GM21737 (cell line): ENCODE data around the gene DGKB.

Experiments
- ATAC-seq: cut with Tn5 transposase; IDR thresholded peaks from one replicate; pipeline ENCODE4 v1.9.1; 2021; ENCODE audit warnings: mild to moderate bottlenecking, moderate library complexity; ENCODE audit not compliant: unreplicated experiment

DGKB gene

DNA sequence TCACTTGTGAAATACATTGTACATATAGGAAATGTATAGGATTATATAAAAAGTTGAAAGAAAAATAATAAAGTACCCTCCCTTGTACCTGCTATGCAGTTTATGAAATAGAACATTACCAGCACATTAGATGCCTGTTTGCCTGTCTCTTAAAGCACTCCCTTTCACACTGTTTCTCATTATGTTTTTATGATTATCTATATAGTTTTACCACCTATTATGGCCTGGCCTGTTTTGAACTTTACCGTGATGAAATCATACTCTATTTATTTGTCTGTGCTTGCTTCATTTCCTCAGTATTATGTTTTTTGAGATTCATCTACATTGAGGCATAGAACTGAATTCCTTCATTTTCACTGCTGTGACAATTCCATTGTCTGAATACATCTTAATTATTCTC lies 41.1 kb downstream of the DGKB start:
- no peak for ATAC-seq

- ATAC-seq = no peak
Observed at GRCh38 chr7:14859267-14859666, 43.3 kb downstream of the DGKB start.

GRCh38 chr7:14858866-14859265 lies 43.7 kb downstream of the DGKB start:
- no peak for ATAC-seq

- ATAC-seq = no peak
Observed at GRCh38 chr7:14858410-14858809, 44.1 kb downstream of the DGKB start.

DNA sequence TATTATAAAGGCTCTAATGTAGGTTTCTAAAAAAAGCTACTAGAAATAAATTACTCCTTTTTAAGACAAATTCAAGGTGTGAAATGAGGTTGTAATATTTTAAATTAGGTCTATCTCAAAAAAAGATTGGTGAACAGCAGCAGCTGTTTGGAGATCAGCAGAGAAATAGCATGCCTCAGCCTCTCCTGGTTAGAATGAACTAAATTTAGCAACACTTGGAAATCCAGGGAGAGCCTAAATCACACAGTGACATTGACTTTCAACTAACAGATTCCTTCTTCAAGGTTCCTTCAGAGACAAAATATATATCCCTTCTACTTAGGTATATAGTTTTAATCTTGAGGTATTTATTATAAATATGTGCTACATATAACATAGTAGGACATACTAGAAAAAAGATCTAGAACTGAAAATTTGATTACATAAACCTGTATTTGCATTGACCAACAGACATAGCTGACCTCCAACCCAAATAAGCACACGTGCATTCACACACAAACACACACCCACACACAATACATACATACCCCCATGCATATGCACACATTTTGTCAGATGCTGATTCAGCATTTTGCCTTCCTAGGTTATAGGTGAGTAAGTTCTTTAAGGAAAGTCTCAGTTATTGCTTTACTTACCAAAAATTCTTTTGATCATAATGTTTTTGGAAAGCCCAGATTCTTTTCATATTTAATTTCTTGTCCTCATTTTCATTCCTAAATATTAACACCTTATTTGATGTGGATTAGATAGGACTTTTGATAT lies 47.3 kb downstream of the DGKB start:
- ATAC-seq = no peak

DNA sequence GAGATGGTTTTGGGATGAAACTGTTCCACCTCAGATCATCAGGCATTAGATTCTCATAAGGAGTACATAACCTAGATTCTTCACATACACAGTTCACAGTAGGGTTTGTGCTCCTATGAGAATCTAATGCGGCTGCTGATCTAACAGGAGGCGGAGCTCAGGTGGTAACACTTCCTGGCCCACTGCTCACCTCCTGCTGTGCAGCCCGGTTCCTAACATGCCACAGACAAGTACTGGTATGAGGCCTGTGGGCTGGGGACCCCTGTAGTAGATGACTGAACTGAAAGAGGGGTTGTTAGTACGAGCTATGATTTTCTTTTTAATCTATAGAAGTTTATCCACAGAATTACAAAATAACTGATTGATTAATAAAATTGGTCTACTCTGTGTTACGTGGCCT lies 48.1 kb downstream of the DGKB start:
- no peak for ATAC-seq

GRCh38 chr7:14851610-14852009 lies 50.9 kb downstream of the DGKB start:
- ATAC-seq = no peak

DNA sequence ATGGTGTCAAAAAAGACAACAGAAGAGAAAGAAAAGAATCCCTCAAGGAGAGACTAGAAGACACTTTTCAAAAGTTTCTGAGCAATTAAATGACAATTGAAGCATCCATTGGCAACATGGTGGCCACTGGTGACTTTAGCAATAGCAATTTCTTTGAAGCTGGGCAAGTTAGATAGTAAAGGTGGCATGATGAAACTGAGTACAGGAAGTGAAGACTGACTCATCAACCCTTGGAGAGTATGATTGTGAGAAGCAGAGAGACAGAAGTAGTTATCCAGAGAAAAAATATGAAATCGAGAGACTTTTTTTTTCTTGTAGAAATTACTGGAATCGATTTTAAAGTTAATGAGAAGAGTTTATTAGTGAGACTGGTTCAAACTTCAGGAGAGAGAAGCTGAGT lies 52.5 kb downstream of the DGKB start:
- ATAC-seq = no peak

DNA sequence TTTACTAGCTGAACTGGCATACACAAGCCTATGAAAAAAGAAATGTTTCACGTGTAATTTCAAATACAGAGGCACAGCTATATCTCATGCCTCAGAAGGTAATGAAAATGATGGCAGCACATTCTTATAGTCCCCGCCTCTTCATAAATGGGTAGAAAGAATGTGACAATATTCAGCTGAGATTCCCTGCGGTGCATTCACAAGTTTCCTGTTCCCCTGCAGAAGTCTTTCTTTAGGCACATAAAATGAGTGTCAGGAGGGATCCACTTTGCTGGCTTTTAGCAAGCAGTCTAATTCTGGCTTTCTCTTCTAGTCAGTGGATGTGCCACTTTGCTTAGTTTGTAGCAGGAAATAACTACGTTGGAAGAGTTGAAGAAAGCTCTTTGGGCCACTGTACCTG lies 56.1 kb downstream of the DGKB start:
- no peak for ATAC-seq

- ATAC-seq = no peak
Observed at GRCh38 chr7:14843755-14844154, 58.8 kb downstream of the DGKB start.

GRCh38 chr7:14842523-14842922 lies 60.0 kb downstream of the DGKB start:
- no peak for ATAC-seq

DNA sequence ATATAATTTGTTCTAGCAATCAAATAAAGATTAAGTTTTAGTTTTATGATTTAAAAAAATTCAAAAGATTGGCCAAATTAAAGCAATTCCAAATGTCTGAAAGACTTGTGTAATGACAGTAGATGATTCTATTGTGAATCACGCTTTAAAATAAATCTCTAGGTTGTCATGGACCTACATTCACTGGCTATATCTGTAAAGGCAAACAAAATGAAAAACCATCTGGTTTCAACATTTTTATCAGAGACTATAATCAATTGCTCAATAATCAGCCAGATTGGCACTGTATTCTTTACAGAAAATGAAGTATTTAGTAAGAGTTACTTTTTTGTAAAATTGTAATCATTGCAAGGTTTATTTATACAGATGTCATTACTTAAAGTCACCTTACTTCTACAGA lies 60.7 kb downstream of the DGKB start:
- ATAC-seq = no peak

- ATAC-seq = no peak
Observed at GRCh38 chr7:14841086-14841485, 61.5 kb downstream of the DGKB start.

DNA sequence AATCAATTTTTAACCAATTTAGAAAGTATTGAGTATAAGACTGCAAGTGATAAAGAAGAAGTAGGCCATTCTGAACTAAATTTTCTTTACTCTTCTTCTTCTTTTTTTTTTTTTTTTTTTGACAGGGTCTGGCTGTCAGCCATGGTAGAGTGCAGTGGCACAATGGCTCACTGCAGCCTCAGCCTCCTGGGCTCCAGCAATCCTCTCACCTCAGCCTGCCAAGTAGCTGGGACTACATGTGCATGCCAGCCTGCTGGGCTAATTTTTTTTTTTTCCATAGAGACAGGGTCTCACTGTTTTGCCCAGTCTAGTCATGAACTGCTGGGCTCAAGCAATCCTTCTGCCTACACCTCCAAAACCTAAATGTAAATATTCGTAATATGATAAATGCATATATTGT lies 63.2 kb downstream of the DGKB start:
- no peak for ATAC-seq

- no peak for ATAC-seq
Observed at GRCh38 chr7:14837216-14837615, 65.3 kb downstream of the DGKB start.

DNA sequence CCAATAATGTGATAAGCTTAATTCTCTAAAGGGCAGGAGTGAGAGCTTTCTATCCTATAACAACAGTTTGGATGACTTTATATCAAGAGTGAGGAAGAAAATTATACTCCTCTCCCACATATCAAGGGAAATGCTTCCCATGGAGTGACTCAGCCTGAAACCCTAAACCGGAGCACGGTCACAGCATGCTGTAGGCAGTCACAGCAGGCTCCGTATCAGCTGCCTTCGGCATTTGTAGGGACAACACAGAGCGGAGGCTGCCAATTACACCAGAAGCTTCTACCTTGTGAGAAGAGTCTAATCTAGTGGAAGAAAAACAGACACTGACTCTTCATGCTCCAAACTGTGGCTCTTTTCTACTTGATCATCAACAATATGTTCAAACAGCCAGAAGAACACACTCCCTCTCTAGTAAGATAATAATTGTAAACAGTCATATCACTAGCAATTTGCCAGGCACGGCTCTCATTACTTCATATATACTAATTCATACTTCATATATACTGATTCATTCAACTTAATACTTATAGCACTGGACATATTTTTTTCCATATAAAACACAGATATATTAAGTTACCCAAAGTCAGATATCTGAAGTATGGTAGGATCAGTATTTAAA lies 65.9 kb downstream of the DGKB start:
- no peak for ATAC-seq

DNA sequence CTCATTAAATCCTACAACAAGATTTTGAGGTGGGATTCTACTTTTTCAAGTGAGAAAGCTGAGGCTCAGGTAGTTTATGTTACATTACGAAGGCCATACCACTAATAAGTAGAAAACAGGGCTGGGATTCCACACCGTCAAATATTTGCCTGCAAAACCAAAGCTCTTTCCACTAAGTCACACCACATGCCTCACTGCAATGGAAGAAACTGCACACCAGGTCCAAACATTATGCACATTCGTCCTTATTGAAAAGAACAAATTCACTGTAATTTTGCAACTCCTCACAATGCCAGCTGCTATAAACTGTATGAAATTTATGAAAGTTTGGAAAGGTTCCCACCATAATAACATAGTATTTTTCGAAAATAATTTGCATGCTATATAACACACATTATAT lies 66.5 kb downstream of the DGKB start:
- ATAC-seq = no peak

DNA sequence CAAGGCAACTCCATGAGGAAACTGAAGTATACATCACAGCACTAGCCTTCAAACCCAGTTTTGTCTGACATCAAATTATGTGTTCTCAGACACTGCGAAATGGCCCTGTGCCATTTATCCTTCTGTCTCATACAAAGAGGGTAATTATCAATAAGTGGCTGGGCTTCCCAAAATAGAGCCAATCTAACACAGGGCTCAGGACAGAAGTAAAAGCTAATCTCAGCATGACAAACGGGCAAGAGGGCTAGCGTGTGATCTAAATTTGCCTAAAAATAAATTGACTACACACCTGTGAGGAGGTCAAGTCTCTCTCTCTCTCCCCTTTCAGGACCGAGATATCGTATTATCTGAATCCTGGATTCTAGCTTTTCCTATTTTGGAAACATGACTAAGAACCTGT lies 67.2 kb downstream of the DGKB start:
- no peak for ATAC-seq

GRCh38 chr7:14834883-14835282 lies 67.7 kb downstream of the DGKB start:
- no peak for ATAC-seq

GRCh38 chr7:14834456-14834855 lies 68.1 kb downstream of the DGKB start:
- no peak for ATAC-seq

GRCh38 chr7:14833707-14834106 lies 68.8 kb downstream of the DGKB start:
- ATAC-seq = no peak

GRCh38 chr7:14828053-14828452 lies 74.5 kb downstream of the DGKB start:
- no peak for ATAC-seq

DNA sequence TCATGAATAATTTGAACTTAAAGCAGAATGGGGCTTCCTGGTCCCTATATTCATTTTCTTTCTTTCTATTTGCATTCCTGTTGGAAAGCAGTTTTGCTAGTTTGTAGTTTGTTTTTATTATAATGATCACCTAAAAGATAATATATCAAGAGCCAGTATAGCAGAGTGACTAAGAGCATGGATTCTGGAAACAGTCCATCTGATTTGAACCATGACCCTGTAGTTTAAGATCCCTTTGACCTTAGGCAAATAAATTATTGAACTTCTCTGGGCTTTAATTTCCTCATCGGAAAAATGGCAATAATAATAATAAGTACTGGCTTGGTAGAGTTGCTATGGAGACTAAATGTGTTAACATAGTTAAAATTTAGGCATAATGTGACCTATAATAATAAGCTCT lies 76.1 kb downstream of the DGKB start:
- no peak for ATAC-seq
